Endothelial cell of hepatic sinusoid (primary cell): ENCODE results near the gene SMYD3.
"Not testable (repeated sequence)": the region's sequence is repeated elsewhere in the genome, so short reads cannot be mapped to it uniquely, and the experiment has no call there.

Experiments used
- in situ Hi-C: cut with HindIII; loops from 2 replicates; pipeline ENCODE4 v1.10.0; 2017; ENCODE audit warnings: low sequenced_read_pairs

Gene SMYD3

DNA sequence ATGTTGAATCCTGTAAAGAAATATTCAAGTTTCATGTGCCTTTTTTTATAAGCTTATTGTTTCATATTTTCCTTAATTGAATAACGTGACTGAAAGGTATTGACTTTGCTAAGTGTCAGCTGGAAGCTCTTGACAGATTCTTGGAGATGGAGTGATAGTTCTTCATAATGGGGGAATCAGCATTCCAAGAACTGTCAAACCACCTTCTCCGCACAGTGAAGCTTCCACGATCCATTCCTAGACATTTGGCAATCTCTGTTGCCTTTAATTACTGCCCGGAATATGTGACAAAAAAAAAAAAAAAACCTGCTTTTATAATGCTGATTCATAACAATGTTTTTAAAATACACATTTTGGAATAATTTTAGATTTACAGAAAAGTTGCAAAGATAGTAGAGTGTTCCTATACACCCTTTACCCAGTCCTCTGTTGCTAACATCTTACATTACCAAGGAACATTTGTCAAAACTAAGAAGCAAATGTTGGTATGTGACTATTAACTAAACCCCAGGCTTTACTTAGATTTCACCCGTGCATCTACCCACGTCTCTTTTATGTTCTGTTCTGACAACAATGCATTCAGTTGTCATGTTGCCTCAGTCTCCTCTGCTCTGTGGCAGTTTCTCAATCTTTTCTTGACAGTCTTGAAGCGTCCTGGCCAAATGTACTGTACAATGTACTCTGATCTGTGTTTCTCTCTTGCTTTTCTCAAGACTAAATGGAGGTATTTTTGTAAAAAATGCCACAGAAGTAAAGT lies 674.1 kb downstream of the SMYD3 start:
- in situ Hi-C loops: loop anchor here (5.0 kb wide), 1 partner anchor 741 kb away; no protein-coding TSS in a partner anchor

GRCh38 chr1:245831518-245831917 lies 675.6 kb downstream of the SMYD3 start:
- in situ Hi-C loops: loop anchor here (5.0 kb wide), 1 partner anchor 739 kb away; no protein-coding TSS in a partner anchor

DNA sequence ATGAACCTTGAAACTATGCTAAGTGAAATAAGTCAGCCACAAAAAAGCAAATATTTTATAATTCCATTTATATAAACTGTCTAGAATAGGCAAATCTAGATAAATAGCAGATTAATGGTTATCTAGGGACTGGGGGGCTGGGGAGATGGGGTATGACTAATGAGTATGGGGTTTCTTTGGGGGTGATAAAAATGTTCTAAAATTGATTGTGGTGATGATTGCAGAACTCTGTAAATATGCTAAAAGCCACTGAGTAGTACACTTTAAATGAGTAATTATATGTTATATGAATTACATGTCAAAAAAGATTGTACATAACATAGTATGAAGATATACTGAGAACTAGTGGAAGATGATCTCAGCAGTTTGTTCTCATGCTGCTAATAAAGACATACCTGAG lies 677.3 kb downstream of the SMYD3 start:
- in situ Hi-C loops: loop anchor here (5.0 kb wide), 1 partner anchor 738 kb away; no protein-coding TSS in a partner anchor

- in situ Hi-C loops: no loop called here
These were observed 677.9 kb downstream of the SMYD3 start for GRCh38 chr1:245829194-245829593.

- in situ Hi-C loops: no loop called here
These were observed 679.8 kb downstream of the SMYD3 start for GRCh38 chr1:245827301-245827700.

DNA sequence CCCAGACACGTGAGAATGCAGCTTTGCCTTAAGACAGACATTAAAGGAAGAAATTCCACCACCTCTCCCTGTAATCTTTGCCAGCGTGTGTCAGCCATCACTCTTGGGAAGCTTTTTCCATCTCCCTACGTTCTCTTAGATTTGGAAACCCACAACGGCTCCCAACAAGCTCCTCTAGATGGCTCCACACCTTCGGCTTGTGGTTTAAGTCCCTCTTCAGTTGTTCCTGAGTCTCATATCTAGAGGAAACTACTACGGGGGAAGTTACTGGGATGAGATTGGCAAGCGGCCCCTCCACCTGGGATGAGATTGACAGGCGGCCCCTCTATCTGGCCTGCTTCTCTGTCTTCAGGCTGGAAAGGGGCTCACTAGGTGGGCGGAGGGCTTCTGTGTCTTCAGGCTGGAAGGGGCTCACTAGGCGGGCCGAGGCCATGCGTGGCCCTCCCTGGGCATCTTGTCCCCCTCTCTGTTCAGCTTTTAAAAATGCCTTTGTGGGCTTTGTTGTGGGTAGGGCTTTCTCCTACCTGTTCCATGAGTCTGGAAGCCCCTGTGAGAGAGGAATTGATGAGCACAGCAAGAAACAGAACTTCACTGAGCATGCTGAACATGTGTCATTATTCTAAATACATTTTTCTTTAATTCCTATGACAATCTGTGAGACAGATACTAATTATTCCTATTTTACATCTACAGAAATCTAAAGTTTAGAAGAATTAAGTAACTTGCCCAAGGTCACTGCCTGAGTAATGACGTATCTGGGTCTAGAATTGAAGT lies 681.8 kb downstream of the SMYD3 start:
- in situ Hi-C loops: no loop called here

DNA sequence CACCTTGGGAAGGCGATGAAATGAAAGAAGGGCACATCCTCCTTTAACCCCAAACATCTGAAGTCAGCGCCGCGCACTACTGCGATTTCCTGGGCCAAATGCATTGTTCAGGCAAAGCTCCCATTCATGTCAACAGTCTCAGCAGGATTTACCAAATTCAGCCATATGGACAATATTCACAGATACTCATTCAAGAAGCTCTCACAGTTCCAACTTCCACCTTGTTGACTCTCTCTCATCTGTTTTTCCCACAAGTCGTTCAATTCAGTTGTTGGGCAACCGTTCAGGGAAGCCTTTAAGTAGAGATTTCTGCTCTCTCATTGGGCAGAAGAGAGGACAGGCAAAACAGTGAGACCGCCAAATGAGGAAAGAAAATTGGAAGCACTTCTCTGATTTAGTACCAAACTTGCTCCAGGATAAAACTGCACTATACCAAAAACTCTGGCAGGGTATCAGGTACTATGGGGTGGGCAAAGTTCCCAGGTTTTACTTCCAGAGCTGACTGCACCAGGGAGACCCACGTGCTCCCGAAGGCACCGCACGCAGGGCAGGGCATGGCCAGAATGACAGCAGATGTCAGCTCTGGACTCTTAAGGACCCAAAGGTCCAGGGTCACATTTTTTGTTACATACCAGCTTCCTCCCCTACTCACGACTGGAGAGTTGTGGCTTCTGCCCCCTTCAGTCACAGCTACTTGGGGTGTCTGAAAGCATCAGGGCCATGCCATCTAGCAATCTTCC lies 683.5 kb downstream of the SMYD3 start:
- in situ Hi-C loops: no loop called here

DNA sequence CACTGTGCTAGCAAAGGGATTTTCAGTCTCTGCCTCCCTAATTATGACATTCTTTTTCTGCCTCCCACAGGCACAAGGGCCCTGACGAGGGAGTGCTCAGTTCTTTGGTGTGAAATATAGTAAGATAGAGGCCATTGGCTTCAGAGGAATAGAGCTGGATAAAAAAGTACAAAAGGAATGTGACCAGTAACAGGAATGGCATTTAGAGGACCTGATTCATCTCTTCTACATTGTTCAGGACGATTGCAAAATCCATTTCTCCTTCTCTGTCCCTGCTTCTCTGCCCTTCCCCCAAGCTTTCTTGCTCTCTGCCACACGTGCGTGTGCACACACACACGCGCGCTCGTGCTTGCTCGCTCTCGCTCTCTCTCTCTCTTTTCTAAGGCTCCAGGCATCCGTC lies 684.1 kb downstream of the SMYD3 start:
- in situ Hi-C loops: no loop called here

- in situ Hi-C loops: not testable (repeated sequence)
These were observed 688.7 kb downstream of the SMYD3 start for GRCh38 chr1:245818363-245818762.

GRCh38 chr1:245816496-245816895 lies 690.6 kb downstream of the SMYD3 start:
- in situ Hi-C loops: not testable (repeated sequence)

GRCh38 chr1:245814651-245815050 lies 692.4 kb downstream of the SMYD3 start:
- in situ Hi-C loops: no loop called here

DNA sequence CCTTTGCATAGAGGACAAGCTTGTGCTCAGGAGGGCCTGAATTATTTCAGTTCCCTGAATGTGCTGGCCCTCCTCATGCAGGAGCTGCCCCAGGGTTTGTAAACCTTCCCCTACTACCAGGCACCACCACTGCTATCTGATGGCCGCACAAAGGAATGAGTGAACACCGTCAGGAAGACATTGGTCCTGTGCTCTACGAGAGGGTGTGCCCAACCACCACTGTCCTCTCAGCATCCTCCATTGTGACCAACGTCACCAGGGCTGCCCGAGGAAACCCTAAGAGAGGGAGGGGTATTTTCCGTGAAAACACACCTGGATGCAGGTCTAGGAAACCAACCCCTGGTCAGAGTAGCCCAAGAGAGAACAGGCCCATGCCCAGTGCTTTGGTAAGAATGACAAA lies 694.8 kb downstream of the SMYD3 start:
- in situ Hi-C loops: no loop called here

GRCh38 chr1:245810789-245811337 lies 696.2 kb downstream of the SMYD3 start:
- in situ Hi-C loops: no loop called here

DNA sequence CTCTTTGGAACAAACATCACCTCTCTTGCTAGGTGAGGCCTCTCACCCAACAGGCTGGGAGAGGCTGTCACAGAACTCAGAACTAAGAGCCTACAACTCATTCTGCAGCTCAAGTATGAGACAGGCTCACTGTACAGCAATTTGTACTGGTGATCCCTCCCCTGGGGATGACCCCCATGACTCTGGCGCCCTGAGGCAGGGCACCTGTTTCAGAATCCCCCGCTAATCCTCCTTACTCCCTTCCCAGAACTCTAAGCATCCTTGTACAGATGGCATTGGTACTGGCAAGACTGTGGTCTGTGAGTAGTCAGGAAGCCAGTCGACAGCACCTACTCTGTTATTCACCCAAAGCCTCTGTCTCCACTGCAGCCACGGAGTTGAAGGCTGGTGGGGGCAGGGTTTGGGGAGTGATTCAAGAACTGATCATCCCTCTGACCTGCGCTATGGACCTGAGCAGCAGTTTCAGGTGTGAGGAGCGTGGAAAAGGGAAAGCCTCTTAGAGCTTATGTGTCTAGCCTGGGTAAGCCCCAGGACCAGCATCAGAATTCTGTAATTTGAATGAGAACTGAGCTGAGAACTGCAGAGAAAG lies 696.8 kb downstream of the SMYD3 start:
- in situ Hi-C loops: no loop called here

GRCh38 chr1:245809361-245809760 lies 697.7 kb downstream of the SMYD3 start:
- in situ Hi-C loops: no loop called here

DNA sequence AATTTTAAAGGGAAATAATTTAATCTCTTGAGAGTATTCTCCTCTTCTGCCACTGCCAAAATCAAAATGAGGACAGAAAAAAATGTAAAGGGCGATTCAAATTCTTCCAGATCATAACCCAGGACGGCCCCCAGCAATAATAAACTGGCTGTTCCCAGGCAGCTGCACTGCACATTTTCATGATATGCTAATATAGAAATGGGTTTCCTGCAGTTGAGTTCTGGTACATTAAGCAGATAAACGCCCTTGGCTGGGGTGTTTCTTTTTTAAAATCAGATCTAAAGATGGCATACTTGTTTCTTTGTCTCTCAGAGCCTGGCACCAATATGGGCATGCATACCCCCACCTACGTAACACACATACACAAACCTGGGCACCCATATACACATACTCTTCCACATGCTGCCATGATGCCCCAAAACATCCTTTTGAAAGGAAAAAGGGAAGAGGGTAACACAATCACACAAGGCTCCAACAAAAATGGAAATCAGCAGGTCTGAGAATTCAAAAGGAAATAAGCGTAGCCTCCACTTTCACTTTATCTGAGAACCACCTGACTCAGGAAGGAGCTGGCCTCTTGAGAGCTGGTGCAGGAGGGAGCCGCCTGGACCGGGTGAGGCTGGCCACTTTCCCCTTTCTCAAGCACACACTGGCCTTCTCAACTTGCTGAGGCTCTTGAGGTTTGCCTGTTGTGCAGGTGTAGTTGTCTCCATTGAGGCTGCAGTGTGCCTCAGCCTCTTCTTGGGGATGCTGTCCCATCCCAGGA lies 698.9 kb downstream of the SMYD3 start:
- in situ Hi-C loops: no loop called here

DNA sequence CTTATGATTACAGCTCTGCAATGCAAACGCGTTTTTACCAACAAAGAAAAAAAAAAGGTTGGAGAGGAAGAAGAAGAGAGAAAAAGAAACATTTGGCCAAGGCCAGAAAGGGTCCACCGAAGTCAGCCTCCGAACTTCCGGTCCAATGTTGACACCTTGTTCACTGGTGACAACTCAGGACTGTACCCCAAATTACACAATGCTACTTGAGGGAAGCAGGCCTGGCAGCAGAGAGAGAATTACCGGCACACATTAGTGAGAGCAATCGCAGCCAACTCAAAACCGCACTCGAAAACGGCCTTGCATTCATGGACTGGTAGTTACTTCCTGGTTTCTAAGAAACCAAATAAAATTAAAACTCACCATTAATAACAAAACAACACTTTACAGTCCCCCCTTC lies 699.8 kb downstream of the SMYD3 start:
- in situ Hi-C loops: no loop called here

DNA sequence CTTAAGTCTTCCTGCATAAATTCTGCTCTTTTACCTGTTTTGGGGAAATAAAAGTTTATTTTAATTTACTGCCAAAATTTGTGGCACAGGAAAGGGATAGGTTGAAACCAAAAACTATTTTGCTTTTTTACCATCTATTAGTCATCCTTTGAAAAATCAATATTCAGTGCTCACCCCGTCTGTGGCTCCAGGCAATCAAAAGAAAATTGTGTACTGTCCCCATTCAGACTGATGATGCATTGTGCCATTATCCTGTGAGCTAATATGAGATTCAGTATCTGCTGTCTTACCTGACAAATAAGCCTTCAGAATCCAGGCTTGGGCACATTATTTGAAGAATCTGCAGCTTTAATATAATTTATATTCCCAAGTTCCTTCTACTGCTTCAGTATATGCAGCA lies 701.5 kb downstream of the SMYD3 start:
- in situ Hi-C loops: no loop called here

- in situ Hi-C loops: no loop called here
These were observed 702.4 kb downstream of the SMYD3 start for GRCh38 chr1:245804696-245805095.

DNA sequence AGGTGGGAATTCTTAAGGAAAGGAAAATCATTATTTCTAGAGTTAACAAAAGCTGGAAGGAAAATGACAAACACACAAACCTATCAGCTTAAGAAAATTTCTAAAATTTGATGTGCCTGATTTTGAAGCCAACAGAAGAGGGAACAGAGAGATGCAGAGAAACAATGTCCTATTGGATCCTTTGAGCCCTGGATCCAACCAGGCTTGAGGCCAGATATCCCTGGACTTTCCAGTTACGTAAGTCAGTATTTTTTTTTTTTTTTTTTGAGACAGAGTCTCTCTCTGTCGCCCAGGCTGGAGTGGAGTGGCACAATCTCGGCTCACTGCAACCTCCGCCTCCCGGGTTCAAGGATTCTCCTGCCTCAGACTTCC lies 703.4 kb downstream of the SMYD3 start:
- in situ Hi-C loops: no loop called here
